ENCODE measurements around the gene ANKRD60.

- TF ChIP-seq HDAC2 (IDR thresholded peaks at IDR 0.05): no peak
- no peak for TF ChIP-seq REST (IDR thresholded peaks at IDR 0.05)
- TF ChIP-seq CTCF (IDR thresholded peaks at IDR 0.05): no peak
- peak; percentile 97 for TF ChIP-seq FOSL2 (IDR thresholded peaks at IDR 0.05)
- TF ChIP-seq FOSL2 (CRISPR knock-in tag; IDR thresholded peaks at IDR 0.05): peak; percentile 99
- no peak for TF ChIP-seq ZNF302 (CRISPR knock-in tag; IDR thresholded peaks at IDR 0.05)
- no peak for TF ChIP-seq CBX2 (IDR thresholded peaks at IDR 0.05; ENCODE audit: borderline replicate concordance, low read depth)
- no peak for TF ChIP-seq EHF (CRISPR knock-in tag; IDR thresholded peaks at IDR 0.05)
- TF ChIP-seq POLR2A (IDR thresholded peaks at IDR 0.05; ENCODE audit: low read length): no peak
- no peak for TF ChIP-seq TP53 (CRISPR knock-in tag; IDR thresholded peaks at IDR 0.05)
- peak; percentile 95 for TF ChIP-seq JUNB (IDR thresholded peaks at IDR 0.05)
- no peak for TF ChIP-seq CHD2 (IDR thresholded peaks at IDR 0.05; ENCODE audit: low read length, partially characterized antibody)
- TF ChIP-seq NFE2L2 (conservative IDR thresholded peaks at IDR 0.05; ENCODE audit: low read length): peak; percentile 21; the same call in 1 of the 2 replicates
- no peak for TF ChIP-seq HOXB13 (CRISPR knock-in tag; IDR thresholded peaks at IDR 0.05; ENCODE audit: low read depth)
These were observed 23.6 kb upstream of the ANKRD60 start for GRCh38 chr20:58251979-58252591.

Measured in A549 (cell line).